GM15510 (cell line): Measurements from ENCODE around the gene CDK17.

Source experiments
- POLR2A ChIP-seq: IDR thresholded peaks from 3 replicates; pipeline ENCODE4 v1.6.1; 2011; ENCODE audit warnings: borderline replicate concordance; ENCODE audit not compliant: insufficient read length; ENCODE audit errors: extremely low read depth

Gene CDK17

DNA sequence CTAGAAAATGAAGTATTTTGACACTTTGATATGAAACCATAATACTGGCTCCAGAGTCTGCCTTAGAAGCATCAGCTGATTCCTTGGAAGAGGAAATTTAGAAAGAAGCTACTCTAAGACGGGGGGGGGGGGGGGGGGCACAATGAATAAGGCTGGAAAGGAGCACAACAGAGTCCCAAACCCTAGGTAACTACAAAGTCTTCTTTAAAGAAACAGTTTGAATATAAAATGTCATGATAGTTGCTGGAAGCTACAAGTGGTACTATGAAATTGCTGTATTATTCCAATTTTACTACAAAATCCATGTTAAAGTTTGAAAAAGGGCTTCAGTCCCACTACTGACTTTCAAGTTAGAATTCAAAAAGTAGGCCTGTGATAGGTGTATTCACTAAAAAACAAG is 31.6 kb downstream of the CDK17 start:
- TF ChIP-seq POLR2A: no peak

GRCh38 chr12:96368233-96368632 is 32.0 kb downstream of the CDK17 start:
- TF ChIP-seq POLR2A: no peak

DNA sequence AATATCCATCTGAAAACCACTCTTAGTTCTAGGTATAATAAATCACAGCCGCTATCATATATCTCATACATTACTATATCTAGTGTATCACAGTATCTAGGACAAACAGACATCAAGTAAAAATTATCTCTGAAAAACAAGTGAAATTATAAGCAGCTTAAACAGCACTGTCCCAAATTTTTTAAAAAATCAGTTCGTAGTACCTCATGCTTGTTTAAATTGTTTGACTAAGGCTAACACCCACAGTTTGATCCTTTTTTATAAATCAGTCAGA is 33.9 kb downstream of the CDK17 start:
- no peak for TF ChIP-seq POLR2A

GRCh38 chr12:96365604-96366380 is 34.4 kb downstream of the CDK17 start:
- TF ChIP-seq POLR2A: no peak

GRCh38 chr12:96364092-96364700 is 36.0 kb downstream of the CDK17 start:
- TF ChIP-seq POLR2A: no peak

DNA sequence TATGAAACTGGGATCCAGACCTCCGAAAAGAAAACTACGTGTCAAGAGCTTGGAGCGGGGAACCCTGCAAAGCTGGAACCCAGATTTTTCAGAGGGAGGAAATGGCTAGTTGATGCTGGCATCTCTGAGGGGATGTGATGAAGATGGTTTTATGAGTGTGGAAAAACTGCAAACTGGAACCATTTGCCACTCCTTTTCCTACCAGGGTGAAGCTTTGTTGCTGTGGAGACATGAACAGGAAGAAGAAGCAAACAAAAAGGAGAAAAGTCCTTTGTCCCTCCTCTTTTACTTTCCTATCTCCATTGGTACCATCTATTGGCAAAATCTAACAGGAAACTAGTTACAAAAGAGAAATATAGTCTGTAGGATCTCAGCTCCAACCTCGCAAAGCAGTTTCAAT is 39.2 kb downstream of the CDK17 start:
- TF ChIP-seq POLR2A: no peak

DNA sequence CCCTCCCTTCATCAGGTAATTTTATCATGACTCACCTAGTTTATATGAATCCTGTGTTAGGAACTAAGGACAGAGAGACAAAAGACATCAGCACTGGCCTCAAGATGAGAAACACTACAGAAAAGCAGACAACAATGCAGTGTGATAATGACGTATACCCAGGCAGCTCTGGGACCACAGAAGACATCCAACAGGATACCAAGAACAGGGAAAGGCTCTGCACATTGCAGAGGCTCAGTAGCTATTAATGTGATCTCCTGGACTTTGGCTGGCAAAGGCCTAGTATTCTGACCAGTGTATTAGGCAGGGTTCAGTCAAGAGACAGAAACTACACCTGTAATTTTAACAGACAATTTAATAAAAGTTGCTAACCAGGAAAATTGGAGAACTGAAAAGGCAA is 39.7 kb downstream of the CDK17 start:
- no peak for TF ChIP-seq POLR2A

DNA sequence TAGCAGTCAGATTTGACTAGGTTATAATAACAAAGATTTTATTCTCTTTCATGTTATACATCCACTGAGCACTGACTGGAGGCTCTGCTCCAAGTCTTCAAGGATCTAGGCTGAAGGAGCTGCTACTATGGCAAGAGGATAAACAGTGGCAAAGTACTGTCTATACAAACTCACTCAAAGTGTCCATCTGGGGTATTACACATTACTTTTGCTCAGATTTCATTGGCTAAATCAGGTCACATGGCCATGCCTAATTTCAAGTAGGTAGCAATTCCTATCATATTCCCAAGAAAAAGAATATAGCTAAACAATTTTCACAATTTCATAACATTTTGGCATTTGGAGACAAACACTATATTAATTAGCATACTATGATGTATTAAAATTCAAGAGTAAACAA is 40.9 kb downstream of the CDK17 start:
- TF ChIP-seq POLR2A: no peak

DNA sequence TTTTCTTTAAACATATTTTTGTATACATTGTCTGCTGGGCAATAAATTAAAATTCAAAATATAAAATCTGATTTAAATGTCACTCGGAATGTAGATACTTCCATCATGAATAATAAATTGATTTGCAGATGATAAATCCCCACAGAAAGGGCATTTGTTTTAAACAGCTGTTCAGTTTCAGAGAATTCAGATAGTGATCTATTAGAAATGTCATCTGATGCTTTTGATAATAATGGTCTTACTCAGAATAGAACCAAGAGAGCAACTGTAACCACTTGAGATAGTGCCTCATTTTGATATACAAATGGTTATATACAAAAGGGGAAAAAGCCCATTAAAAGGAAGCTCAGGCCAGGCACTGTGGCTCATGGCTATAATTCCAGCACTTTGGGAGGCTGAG is 43.4 kb downstream of the CDK17 start:
- no peak for TF ChIP-seq POLR2A

GRCh38 chr12:96354844-96355534 is 45.2 kb downstream of the CDK17 start:
- no peak for TF ChIP-seq POLR2A

DNA sequence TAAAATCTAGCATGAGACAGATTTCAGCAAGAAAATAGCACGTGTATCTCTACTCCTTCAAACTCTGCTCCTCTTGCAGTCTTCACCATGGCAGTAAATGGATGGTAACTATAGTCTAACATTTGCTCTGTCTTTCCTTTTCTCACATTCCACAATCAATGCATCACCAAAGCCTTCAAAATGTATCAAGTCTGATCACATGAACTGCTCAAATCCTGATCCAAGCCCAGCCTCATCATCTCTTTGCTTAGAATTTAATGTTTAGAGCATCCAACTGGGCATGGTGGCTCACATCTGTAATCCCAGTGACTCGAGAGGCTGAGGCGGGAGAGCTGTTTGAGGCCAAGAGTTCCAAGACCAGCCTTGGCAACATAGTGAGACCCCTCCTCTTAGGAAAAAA is 45.9 kb downstream of the CDK17 start:
- no peak for TF ChIP-seq POLR2A

GRCh38 chr12:96352161-96352835 is 47.9 kb downstream of the CDK17 start:
- TF ChIP-seq POLR2A: no peak

DNA sequence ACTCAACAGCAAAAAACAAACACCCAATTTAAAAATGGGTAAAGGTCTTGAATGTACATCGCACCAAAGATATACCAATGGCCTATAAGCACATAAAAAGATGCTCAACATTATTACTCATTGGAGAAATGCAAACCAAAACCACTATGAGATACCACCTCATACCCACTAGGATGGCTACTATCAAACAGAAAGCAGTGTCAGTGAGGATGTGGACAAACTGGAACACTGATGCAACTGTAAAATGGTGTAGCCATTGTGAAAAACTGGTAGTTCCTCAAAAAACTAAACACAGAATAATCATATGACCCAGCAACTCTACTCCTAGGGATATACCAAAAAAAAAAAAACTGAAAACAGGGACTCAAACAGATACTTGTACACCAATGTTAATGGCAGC is 49.3 kb downstream of the CDK17 start:
- TF ChIP-seq POLR2A: no peak

- no peak for TF ChIP-seq POLR2A
Measured at GRCh38 chr12:96347130-96347699, 53.0 kb downstream of the CDK17 start.

DNA sequence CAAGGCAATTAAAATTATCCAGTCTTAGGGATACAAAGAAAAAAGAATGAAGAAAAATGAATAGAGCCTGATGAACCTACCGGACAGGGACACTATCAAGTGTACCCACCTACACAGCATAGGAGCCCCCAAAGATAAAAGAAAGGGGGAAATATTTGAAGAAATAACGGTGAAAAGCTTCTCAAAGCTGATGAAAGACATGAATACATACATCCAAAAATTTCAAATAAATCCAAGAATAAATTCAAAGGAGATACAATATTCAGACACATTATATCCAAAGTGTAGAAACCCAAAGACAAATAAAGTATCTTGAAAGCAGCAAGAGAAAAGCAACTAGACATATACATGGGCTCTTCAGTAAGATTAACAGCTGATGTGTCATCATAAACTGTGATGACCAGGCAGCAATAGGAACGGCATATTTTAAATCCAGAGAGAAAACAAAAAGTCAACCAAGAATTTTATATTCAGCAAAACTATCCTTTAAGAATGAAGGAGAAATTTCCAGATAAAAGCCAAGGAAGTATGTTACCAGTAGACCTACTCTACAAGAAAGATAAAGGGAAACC is 56.0 kb downstream of the CDK17 start:
- no peak for TF ChIP-seq POLR2A

- TF ChIP-seq POLR2A: no peak
Measured at GRCh38 chr12:96343347-96343954, 56.8 kb downstream of the CDK17 start.
